CD14-positive monocyte (primary cell): ENCODE results near the gene MAD1L1. TPM values are rescaled to one million over a fixed set of nuclear protein-coding genes. Genes with fewer than 3 reads are reported as not detected.
A peak's percentile ranks its signal among the peaks of the same experiment; 100 is the strongest.

Source experiments
- DNase-seq, 3 donors: peaks; one replicate each; pipeline ENCODE4 v3.0.0-alpha.2; 2011 to 2022
- H2AFZ ChIP-seq: 2 replicates; pipeline ENCODE4 v1.6.0; 2012; ENCODE audit warnings: mild to moderate bottlenecking, low read depth, low read length, inconsistent platforms; ENCODE audit not compliant: insufficient read depth, poor library complexity, severe bottlenecking
- H3K27ac ChIP-seq, 2 donors: 1 replicate in 1 of 2; 2 replicates in 1 of 2; pipeline ENCODE4 v1.5.1; 2012 to 2013; ENCODE audit warnings: low read length in 2 of 2, control low read depth in 1 of 2, inconsistent platforms in 1 of 2, low read depth in 1 of 2, mild to moderate bottlenecking in 1 of 2
- H3K27me3 ChIP-seq, 2 donors: one replicate each; pipeline versions ENCODE4 v1.6.0 to v1.6.1; 2011 to 2013; ENCODE audit warnings: low read length in 2 of 2; ENCODE audit not compliant: control insufficient read depth in 2 of 2, insufficient read depth in 2 of 2
- H3K36me3 ChIP-seq, 2 donors: replicated peaks in 1 of 2; 1 replicate in 1 of 2; 2 replicates in 1 of 2; pipeline versions ENCODE4 v1.5.1 to v1.6.1; 2012 to 2013; ENCODE audit warnings: low read length in 2 of 2, control low read depth in 1 of 2, inconsistent platforms in 1 of 2, mild to moderate bottlenecking in 1 of 2; ENCODE audit not compliant: insufficient read depth in 2 of 2, control insufficient read depth in 1 of 2
- H3K4me1 ChIP-seq, 2 donors: 1 replicate in 1 of 2; 2 replicates in 1 of 2; pipeline versions ENCODE4 v1.5.1 to v1.6.1; 2012 to 2013; ENCODE audit warnings: low read length in 2 of 2, control low read depth in 1 of 2, inconsistent platforms in 1 of 2, mild to moderate bottlenecking in 1 of 2, moderate library complexity in 1 of 2; ENCODE audit not compliant: insufficient read depth in 2 of 2, control insufficient read depth in 1 of 2
- H3K4me2 ChIP-seq: replicated peaks from 2 replicates; pipeline ENCODE3; 2012; ENCODE audit warnings: low read length, moderate library complexity, mild to moderate bottlenecking; ENCODE audit not compliant: poor library complexity, severe bottlenecking; ENCODE audit errors: extremely low read depth
- H3K4me3 ChIP-seq, 3 experiments: fragments of 200-600 bp in 1 of 3; sonication (generic) in 1 of 3; replicated peaks in 1 of 3; 1 replicate in 2 of 3; 2 replicates in 1 of 3; pipeline ENCODE4 v1.5.1; 2011 to 2013; ENCODE audit warnings: low read length in 3 of 3, mild to moderate bottlenecking in 3 of 3, control low read depth in 2 of 3, low read depth in 2 of 3, inconsistent platforms in 1 of 3, moderate library complexity in 1 of 3
- H3K79me2 ChIP-seq: 2 replicates; pipeline ENCODE4 v1.6.0; 2012; ENCODE audit warnings: mild to moderate bottlenecking, control low read depth, inconsistent platforms, low read length, moderate library complexity; ENCODE audit not compliant: insufficient read depth
- H3K9ac ChIP-seq: 2 replicates; pipeline ENCODE4 v1.6.0; 2017; ENCODE audit warnings: low read length, mild to moderate bottlenecking; ENCODE audit not compliant: insufficient read depth, poor library complexity, severe bottlenecking
- H3K9me3 ChIP-seq, 2 donors: replicated peaks in 1 of 2; 1 replicate in 1 of 2; 2 replicates in 1 of 2; pipeline versions ENCODE4 v1.5.1 to v1.6.1; 2012 to 2013; ENCODE audit warnings: low read length in 2 of 2, control low read depth in 1 of 2; ENCODE audit not compliant: control insufficient read depth in 1 of 2, insufficient read depth in 1 of 2
- H4K20me1 ChIP-seq: 2 replicates; pipeline ENCODE4 v1.6.0; 2012; ENCODE audit warnings: mild to moderate bottlenecking, low read length, control low read depth, moderate library complexity; ENCODE audit not compliant: insufficient read depth
- H3K27ac Mint-ChIP-seq, 7 donors: one replicate each; pipeline ENCODE4 v1.8.0; 2020; ENCODE audit warnings: mild to moderate bottlenecking in 7 of 7, mixed read lengths in 7 of 7, moderate library complexity in 6 of 7, inconsistent platforms in 2 of 7
- H3K27me3 Mint-ChIP-seq, 3 donors: one replicate each; pipeline ENCODE4 v1.8.0; 2021 to 2022; ENCODE audit warnings: low read depth in 3 of 3, mild to moderate bottlenecking in 3 of 3, mixed read lengths in 3 of 3, moderate library complexity in 3 of 3, inconsistent platforms in 1 of 3
- H3K36me3 Mint-ChIP-seq, 2 donors: one replicate each; pipeline ENCODE4 v1.8.0; 2020; ENCODE audit warnings: mixed read lengths in 2 of 2, inconsistent platforms in 1 of 2, mild to moderate bottlenecking in 1 of 2
- H3K4me1 Mint-ChIP-seq: one replicate; pipeline ENCODE4 v1.8.0; 2020; ENCODE audit warnings: mild to moderate bottlenecking, mixed read lengths
- H3K4me3 Mint-ChIP-seq, 2 donors: one replicate each; pipeline ENCODE4 v1.8.0; 2020; ENCODE audit warnings: mild to moderate bottlenecking in 2 of 2, mixed read lengths in 2 of 2, moderate library complexity in 1 of 2
- H3K9me3 Mint-ChIP-seq, 7 donors: one replicate each; pipeline ENCODE4 v1.8.0; 2020 to 2022; ENCODE audit warnings: mixed read lengths in 7 of 7, mild to moderate bottlenecking in 6 of 7, moderate library complexity in 6 of 7, inconsistent platforms in 2 of 7
- CTCF ChIP-seq: fragments of 200-600 bp; IDR thresholded peaks from one replicate; pipeline ENCODE4 v1.8.0; 2022; ENCODE audit warnings: antibody characterized with exemption, mild to moderate bottlenecking
- WGBS: methylation state at CpG from one replicate; pipeline ENCODE4 v1.1.5; 2013; ENCODE audit warnings: missing lambda C conversion rate; ENCODE audit not compliant: insufficient coverage; 5-methylcytosine and 5-hydroxymethylcytosine counted together
- intact Hi-C, 2 donors: fragments of 100-400 bp; cut with micrococcal nuclease; formaldehyde crosslinking; loops; one replicate each; pipeline versions ENCODE4 v1.15.0 to v1.15.1; 2023
- polyA plus RNA-seq, 3 donors: library from polyadenylated mRNA; depleted of rRNA in 1 of 3; unstranded in 2 of 3; stranded (reverse) in 1 of 3; fragments of 300-500 nt in 2 of 3; fragments of >200 nt in 1 of 3; fragmentation: Illumina TruSeq in 2 of 3; gene quantifications; 1 replicate in 2 of 3; 2 replicates in 1 of 3; pipeline ENCODE4 v1.2.3, GENCODE V29; 2012 to 2021

MAD1L1 gene
- polyA plus RNA-seq, 3 donors = 22.0 to 39.4 (median 33.2) TPM

- Mint-ChIP-seq H3K9me3 (no peaks in the 10 kb centered on the region), H3K36me3 (peaks cover 27 to 28% of the 10 kb centered on the region in 2 donors), H3K27me3 (no peaks in the 10 kb centered on the region), H3K4me1 (peaks cover 12% of the 10 kb centered on the region), H3K4me3 (no peak overlapping the region), H3K27ac (peak overlapping the region in 1 of 7 donors; percentile 4)
- WGBS = 98% methylated on average over 10 of the region's 14 CpGs
- no peak overlapping the region for H3K4me2 ChIP-seq
- H3K79me2 ChIP-seq = peaks cover 6% of the 10 kb centered on the region
- intact Hi-C loops = no loop called here
- no peak overlapping the region for H2AFZ ChIP-seq
- H3K27ac ChIP-seq = no peak overlapping the region
- TF ChIP-seq CTCF = no peak
- H3K27me3 ChIP-seq = no peaks in the 10 kb centered on the region
- no peak overlapping the region for H3K4me3 ChIP-seq
- H3K9me3 ChIP-seq = no peaks in the 10 kb centered on the region
- H3K36me3 ChIP-seq = peaks cover 2 to 25% of the 10 kb centered on the region in 2 donors
- peaks cover 58% of the 10 kb centered on the region for H4K20me1 ChIP-seq
- no peak for DNase-seq
- H3K4me1 ChIP-seq = peaks cover 4 to 10% of the 10 kb centered on the region in 2 donors
- H3K9ac ChIP-seq = no peak overlapping the region
Observed at GRCh38 chr7:1911571-1911970, 321.2 kb downstream of the MAD1L1 start.

GRCh38 chr7:1910827-1911226 is 321.9 kb downstream of the MAD1L1 start:
- Histone ChIP-seq H3K27me3 (no peaks in the 10 kb centered on the region), H2AFZ (no peak overlapping the region), H3K4me1 (peaks cover 0 to 3% of the 10 kb centered on the region in 2 donors), H3K4me3 (no peak overlapping the region), H3K36me3 (peaks cover 2 to 25% of the 10 kb centered on the region in 2 donors), H3K79me2 (peaks cover 5% of the 10 kb centered on the region), H3K9me3 (no peaks in the 10 kb centered on the region), H3K4me2 (no peak overlapping the region), H4K20me1 (peaks cover 51% of the 10 kb centered on the region), H3K27ac (no peak overlapping the region), H3K9ac (no peak overlapping the region)
- Mint-ChIP-seq H3K27ac (peak overlapping the region in 3 of 7 donors; percentile 31 to 75 (median 73)), H3K4me1 (peaks cover 5% of the 10 kb centered on the region), H3K9me3 (no peaks in the 10 kb centered on the region), H3K36me3 (peaks cover 27 to 30% of the 10 kb centered on the region in 2 donors), H3K4me3 (peak overlapping the region in 1 of 2 donors; percentile 27), H3K27me3 (no peaks in the 10 kb centered on the region)
- intact Hi-C loops = no loop called here
- 91% methylated on average over 18 of the region's 18 CpGs for WGBS
- no peak for TF ChIP-seq CTCF
- no peak for DNase-seq
